Activated CD8-positive, alpha-beta memory T cell treated with anti-CD3 and anti-CD28 coated beads for 24 hours (primary cell): ENCODE results near the gene ARL16.

Experiments used
- DNase-seq: peaks from one replicate; pipeline ENCODE4 v3.0.0-alpha.2; 2020

Gene ARL16

GRCh38 chr17:81712468-81713003 is 28.9 kb upstream of the ARL16 start:
- DNase-seq = no peak

DNA sequence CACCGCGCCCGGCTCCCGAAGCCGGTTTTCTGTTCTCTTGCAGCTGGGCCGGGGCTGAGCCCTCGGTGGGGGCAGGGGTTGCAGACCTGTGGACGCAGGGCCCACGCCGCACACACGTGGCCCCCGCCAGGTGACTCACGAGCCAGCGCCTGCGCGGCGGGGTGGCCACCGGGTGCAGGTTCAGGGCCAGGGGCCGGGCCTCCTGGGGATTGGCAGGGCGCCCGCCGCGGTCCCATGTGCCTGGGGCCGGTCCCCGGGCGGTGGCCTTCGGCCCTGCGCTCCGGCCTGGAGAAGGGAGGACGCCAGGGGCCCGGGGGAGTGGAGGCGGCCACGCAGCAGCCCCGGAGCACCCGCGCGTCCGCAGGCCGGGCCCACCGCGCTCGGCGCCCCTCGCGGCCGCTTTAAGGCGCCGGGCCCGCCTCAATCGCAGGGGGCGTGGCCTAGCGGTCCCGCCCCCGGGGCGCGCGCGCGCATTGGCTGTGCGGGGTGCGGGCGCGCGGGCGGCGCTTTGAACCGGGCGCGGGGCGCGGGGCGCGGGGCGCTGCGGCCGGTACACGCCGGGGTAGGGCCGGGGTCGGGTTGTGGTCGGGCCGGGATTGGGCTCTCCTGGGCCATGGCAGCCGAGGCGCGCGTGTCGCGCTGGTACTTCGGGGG is 28.3 kb upstream of the ARL16 start, which contains the start of gene SLC25A10:
Gene SLC25A10 (plus strand): TSS at position 471 of the 654 bp plus-strand sequence. CDS start 143 bp downstream, at position 614.
- peak; percentile 94 for DNase-seq

- DNase-seq = peak; percentile 80
Measured at GRCh38 chr17:81710514-81711308, 27.1 kb upstream of the ARL16 start.

- DNase-seq = no peak
Measured at GRCh38 chr17:81708739-81709185, 25.2 kb upstream of the ARL16 start.

- DNase-seq = no peak
Measured at GRCh38 chr17:81707725-81708646, 24.4 kb upstream of the ARL16 start.

DNA sequence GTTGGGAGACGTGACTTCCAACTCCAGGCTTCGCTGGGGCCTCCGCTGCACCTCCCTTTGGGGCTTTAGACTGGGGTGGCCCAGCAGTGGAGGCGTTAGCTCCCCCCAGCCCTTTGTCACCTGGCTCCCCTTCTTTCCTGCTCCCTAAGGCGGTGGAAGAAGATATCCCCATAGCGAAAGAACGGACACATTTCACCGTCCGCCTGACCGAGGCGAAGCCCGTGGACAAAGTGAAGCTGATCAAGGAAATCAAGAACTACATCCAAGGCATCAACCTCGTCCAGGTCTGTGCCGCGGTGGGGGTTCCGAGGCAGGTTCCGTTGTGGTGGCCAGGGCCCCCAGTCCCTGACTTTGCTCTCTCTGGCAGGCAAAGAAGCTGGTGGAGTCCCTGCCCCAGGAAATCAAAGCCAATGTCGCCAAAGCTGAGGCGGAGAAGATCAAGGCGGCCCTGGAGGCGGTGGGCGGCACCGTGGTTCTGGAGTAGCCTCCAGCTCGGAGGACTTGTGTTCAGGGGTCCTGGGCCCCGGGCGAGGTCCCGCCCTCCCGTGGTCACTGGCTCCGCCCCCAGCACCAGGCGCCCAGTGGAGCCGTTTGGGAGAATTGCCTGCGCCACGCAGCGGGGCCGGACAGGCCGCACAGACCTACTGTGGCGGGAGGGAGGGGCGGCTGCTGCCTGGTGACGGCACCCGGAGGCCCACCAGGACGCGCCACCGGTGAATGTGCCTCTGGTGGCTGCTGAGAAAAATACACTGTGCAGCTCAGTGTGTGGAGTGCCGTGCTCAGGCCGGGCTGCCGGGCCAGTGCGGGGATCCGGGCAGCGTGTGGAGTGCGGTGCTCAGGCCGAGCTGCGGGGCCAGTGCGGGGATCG is 23.4 kb upstream of the ARL16 start:
- DNase-seq = no peak

DNA sequence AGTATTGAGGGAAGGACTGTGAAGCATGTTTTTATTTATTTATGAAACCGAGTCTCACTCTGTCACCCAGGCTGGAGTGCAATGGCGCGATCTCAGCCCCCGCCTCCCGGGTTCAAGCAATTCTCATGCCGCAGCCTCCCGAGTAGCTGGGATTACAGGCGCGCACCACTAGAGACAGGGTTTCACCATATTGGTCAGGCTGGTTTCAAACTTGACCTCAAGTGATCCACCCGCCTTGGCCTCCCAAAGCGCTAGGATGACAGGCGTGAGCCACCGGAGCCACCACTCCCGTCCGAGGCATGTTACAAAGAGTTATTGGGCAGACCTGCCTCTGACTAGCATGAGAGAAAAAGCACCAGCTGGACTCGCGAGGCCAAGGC is 22.6 kb upstream of the ARL16 start:
- no peak for DNase-seq

DNA sequence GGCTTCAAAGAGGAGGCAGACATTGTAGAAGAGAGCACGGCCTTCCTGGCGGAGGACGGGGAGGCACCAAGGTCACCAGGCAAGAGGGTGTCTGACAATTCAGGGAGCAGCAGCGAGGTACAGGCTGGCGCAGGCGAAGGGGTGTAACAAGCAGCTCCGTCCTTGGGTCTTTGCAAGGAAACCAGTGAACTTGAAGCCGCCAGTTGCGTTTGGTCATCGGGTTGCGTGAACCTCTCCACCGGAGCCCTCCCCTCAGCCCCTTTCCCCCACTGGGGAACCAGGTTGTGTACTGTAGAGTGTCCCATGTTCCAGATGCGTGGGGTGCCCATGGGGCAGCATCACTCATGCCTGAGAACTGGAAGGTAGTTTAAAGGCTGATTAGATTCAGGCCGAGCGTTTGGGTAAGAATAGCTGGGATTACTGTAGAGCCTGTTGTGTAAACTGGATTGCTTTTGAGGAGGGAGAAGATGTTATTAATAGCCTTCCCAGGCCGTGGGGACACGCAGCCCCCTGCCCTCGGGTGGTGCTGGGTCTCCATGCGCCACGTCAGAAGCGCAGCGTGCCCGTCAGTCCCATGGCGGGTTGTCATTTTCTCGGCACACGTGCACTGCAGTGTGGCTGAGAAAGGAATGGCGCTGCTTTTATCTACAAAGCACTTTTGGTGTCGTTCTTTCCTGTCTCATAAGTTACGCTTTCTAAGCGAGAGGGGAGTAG is 22.1 kb upstream of the ARL16 start:
- no peak for DNase-seq

- DNase-seq = no peak
Measured at GRCh38 chr17:81703747-81704654, 20.4 kb upstream of the ARL16 start.

DNA sequence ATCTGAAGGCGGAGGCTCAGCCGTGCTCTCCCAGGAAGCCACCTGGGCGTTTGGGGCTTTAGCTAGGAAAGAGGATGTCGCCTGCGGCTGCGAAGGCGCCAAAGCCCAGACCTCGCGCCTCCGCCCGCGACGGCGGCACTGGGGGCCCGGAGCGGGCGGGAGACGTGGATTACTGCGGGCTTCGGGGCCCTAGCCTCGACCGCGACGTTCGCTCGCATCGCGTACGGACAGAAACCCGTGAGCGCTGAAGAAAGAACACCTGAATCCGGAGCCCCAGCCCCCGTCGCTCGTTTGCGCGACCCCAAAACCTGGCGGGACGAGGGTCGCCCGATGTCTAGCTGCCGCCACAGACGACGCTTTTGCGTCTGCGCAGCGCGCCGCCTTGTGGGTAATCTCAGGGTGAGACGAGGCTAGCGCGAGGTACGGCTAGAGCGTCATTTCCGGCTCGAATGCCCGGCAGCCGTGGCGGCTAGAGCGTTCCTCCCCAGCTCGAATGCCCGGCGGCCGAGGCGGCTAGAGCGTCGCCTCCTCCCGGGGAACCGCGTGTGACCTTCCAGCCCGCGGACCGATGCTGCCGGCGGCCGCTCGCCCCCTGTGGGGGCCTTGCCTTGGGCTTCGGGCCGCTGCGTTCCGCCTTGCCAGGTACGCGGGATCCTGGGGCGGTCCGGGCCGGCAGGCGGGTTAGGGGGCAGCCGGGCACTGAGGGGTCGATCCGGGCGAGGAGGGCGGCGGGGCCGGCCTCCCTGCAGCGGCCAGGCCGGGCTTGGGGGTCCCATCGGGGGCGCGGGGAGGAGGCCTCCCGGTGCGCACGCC is 19.5 kb upstream of the ARL16 start, which contains the start of gene MRPL12:
Gene MRPL12 (plus strand): TSS at position 434 of the 813 bp plus-strand sequence. CDS start 135 bp downstream, at position 569.
- DNase-seq = peak; percentile 94

DNA sequence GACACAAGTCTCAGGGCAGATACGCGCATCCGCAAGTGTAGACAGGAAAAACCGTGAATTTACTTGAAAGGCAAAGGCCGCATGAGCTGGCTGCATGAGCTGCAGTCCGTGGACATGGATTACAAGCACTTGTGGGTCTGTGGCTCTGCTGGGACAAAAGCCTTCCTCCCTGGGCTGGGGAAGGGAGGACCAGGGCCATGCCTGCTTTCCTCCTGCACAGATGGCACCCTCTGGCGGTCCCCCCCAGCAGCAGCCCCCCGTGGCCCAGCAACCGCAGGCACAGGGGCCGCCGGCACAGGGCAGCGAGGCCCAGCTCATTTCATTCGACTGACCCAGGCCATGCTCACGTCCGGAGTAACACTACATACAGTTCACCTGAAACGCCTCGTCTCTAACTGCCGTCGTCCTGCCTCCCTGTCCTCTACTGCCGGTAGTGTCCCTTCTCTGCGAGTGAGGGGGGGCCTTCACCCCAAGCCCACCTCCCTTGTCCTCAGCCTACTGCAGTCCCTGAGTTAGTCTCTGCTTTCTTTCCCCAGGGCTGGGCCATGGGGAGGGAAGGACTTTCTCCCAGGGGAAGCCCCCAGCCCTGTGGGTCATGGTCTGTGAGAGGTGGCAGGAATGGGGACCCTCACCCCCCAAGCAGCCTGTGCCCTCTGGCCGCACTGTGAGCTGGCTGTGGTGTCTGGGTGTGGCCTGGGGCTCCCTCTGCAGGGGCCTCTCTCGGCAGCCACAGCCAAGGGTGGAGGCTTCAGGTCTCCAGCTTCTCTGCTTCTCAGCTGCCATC is 17.9 kb upstream of the ARL16 start:
- DNase-seq = no peak

DNA sequence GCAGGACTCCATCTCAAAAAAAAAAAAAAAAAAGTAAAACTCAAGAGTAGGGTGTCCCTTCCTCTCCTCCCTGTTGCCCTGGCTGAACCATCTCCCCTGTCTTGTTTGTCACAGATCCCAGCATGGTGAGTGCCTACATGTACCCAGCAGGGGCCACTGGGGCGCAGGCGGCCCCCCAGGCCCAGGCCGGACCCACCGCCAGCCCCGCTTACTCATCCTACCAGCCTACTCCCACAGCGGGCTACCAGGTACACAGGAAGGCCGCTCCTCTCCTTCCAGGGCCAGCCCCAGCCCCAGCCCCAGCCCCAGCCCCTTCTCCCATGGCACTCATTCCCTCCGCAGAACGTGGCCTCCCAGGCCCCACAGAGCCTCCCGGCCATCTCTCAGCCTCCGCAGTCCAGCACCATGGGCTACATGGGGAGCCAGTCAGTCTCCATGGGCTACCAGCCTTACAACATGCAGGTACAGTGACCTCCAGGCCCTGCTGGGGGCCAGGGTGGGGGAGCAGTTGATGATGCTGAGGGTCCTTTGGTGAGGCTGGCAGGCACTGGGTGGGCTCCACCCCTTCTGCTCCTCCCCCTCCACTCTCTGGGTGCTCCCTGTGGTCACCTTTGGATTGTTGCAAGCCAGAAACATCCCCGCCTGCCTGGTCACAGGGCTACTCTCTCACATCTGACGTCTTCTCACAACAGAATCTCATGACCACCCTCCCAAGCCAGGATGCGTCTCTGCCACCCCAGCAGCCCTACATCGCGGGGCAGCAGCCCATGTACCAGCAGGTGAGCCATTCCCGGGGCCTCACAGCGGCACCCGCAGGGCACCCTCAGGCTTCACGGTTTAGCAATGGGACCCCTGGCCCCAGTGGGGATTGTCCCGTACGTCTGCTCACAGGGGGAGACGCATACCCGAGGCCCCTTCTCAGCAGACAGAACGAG is 17.0 kb upstream of the ARL16 start:
- DNase-seq = no peak

DNA sequence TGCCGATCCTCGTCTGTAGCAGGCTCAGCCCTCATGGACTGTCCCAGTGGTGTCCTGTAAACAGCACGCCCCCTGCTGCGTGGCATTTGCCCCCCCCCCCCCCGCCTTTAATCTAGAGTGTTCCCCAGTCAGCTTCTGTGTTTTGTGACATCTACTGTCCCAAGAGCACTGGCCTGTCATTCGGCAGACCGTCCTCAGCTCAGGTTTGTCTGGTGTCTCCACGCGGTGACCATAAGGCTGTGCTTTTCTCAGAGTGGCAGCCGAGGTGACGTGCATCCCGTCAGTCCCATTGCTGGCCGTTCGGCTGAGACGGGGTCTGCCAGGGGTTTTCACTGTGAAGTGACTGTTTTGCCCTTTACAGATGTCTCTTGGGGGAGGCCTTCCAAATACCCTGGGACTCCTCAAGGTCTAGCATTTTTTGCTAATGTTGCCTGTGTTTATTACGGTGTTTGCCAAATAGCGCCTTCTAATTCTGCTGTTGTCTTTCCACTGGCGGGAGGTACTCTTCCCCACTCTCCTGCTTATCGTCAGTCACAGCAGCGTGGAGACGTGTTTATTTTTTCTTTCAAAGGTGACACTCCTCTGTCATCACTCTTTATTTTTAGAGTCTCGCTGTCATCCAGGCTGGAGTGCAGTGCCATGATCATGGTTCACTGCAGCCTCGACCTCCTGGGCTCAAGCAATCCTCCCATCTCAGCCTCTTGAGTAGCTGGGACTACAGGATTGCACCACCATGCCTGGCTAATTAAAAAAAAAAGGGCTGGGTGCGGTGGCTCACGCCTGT is 13.9 kb upstream of the ARL16 start:
- DNase-seq = no peak

- no peak for DNase-seq
Measured at GRCh38 chr17:81696218-81696941, 12.8 kb upstream of the ARL16 start.

GRCh38 chr17:81695801-81696200 is 12.2 kb upstream of the ARL16 start:
- no peak for DNase-seq
